Panc1 (cell line): ENCODE measurements around the gene CDH15. TPM values are rescaled to one million over a fixed set of nuclear protein-coding genes. Genes with fewer than 3 reads are reported as not detected.
A peak's percentile ranks its signal among the peaks of the same experiment; 100 is the strongest.
"Not testable (repeated sequence)": the region's sequence is repeated elsewhere in the genome, so short reads cannot be mapped to it uniquely, and the experiment has no call there.

Experiments
- ATAC-seq: fragments of 200-7000 bp; cut with Tn5 transposase; 2 replicates; pipeline ENCODE4 v1.9.1; 2020; ENCODE audit warnings: mild to moderate bottlenecking, moderate library complexity
- BruUV-seq: library from RNA; stranded (reverse); fragments of 400-500 nt; replicated peaks from 2 replicates; lab custom pipeline; 2021; lab: Mats Ljungman, UMichigan
- CTCF ChIA-PET: fragments of 300-600 bp; sonication (Branson Sonifier 250); formaldehyde crosslinking; loops from one replicate; lab custom pipeline; 2022; ENCODE audit warnings: antibody characterized with exemption; lab: Charles Lee
- POLR2A ChIA-PET: fragments of 300-600 bp; sonication (Branson Sonifier 250); formaldehyde crosslinking; loops from one replicate; lab custom pipeline; 2022; ENCODE audit warnings: antibody characterized with exemption; lab: Charles Lee
- DNase-seq: peaks from one replicate; pipeline ENCODE4 v3.0.0-alpha.2; 2010; ENCODE audit warnings: low read depth, low spot score
- H3K27ac ChIP-seq: 2 replicates; pipeline ENCODE4 v1.5.1; 2011; ENCODE audit warnings: mild to moderate bottlenecking, low read length, inconsistent platforms
- H3K27me3 ChIP-seq: fragments of 200-500 bp; sonication (Bioruptor generic); 2 replicates; pipeline ENCODE4 v1.6.0; 2014; ENCODE audit warnings: low read length, inconsistent platforms; ENCODE audit not compliant: control insufficient read depth, insufficient read depth
- H3K36me3 ChIP-seq: fragments of 200-500 bp; sonication (Bioruptor generic); 2 replicates; pipeline ENCODE4 v1.5.1; 2014; ENCODE audit warnings: inconsistent platforms, mild to moderate bottlenecking, low read length, moderate library complexity; ENCODE audit not compliant: control insufficient read depth, insufficient read depth
- H3K4me1 ChIP-seq: 2 replicates; pipeline ENCODE4 v1.5.1; 2011; ENCODE audit warnings: inconsistent platforms, mild to moderate bottlenecking, low read length, moderate library complexity; ENCODE audit not compliant: control insufficient read depth, insufficient read depth
- H3K4me3 ChIP-seq, 2 experiments: 2 replicates each; pipeline ENCODE4 v1.5.1; 2011 to 2012; ENCODE audit warnings: low read depth in 2 of 2, low read length in 2 of 2, mild to moderate bottlenecking in 2 of 2, inconsistent platforms in 1 of 2, moderate library complexity in 1 of 2
- H3K9me3 ChIP-seq: fragments of 200-500 bp; sonication (Bioruptor generic); 2 replicates; pipeline ENCODE4 v1.5.1; 2014; ENCODE audit warnings: low read depth, mild to moderate bottlenecking, inconsistent platforms, low read length, moderate library complexity; ENCODE audit not compliant: control insufficient read depth, insufficient read depth
- CTCF ChIP-seq: fragments of 450-650 bp; IDR thresholded peaks from 2 replicates; pipeline ENCODE4 v1.5.1; 2017; ENCODE audit warnings: mild to moderate bottlenecking
- POLR2AphosphoS5 ChIP-seq: IDR thresholded peaks from 2 replicates; pipeline ENCODE4 v1.6.1; 2012; ENCODE audit warnings: mild to moderate bottlenecking, low read depth, low read length, moderate library complexity
- REST ChIP-seq, 2 experiments: IDR thresholded peaks; 2 replicates each; pipeline ENCODE4 v1.6.1; 2011 to 2012; ENCODE audit warnings: low read depth in 2 of 2, control low read depth in 1 of 2, low read length in 1 of 2, mild to moderate bottlenecking in 1 of 2, moderate library complexity in 1 of 2; ENCODE audit not compliant: insufficient read depth in 1 of 2
- SIN3A ChIP-seq: IDR thresholded peaks from 2 replicates; pipeline ENCODE4 v1.6.1; 2012; ENCODE audit warnings: low read depth, mild to moderate bottlenecking, low read length, moderate library complexity, borderline replicate concordance; ENCODE audit not compliant: insufficient read depth
- TCF7L2 ChIP-seq: IDR thresholded peaks from 2 replicates; pipeline ENCODE4 v1.6.1; 2011; ENCODE audit warnings: mild to moderate bottlenecking, low read depth, low read length, inconsistent platforms
- in situ Hi-C: cut with HindIII; loops from 2 replicates; pipeline ENCODE4 v1.10.0; 2016; ENCODE audit warnings: low sequenced_read_pairs, low pct_unique_long_range_greater_than_20kb
- intact Hi-C: fragments of 100-400 bp; cut with micrococcal nuclease; formaldehyde crosslinking; loops from one replicate; pipeline ENCODE4 v1.10.0; 2022; ENCODE audit not compliant: unreplicated experiment
- total RNA-seq: library from RNA; stranded (reverse); gene quantifications from one replicate; pipeline ENCODE4 v1.2.1, GENCODE V29; 2021; ENCODE audit not compliant: unreplicated experiment

Gene CDH15
- total RNA-seq, 1 experiment from 2014 or later = 0.51 TPM

- no TSS peak for BruUV-seq
- Histone ChIP-seq H3K4me3 (peak overlapping the region; percentile 38 to 47), H3K27ac (no peak overlapping the region), H3K27me3 (no peaks in the 10 kb centered on the region), H3K36me3 (no peaks in the 10 kb centered on the region; the same call in 1 of the 2 replicates), H3K4me1 (no peaks in the 10 kb centered on the region), H3K9me3 (no peaks in the 10 kb centered on the region)
- DNase-seq = no peak
- in situ Hi-C loops (no loop called here), intact Hi-C loops (no loop called here)
- ChIA-PET POLR2A (no interaction called here), CTCF (no interaction called here)
- no peak for ATAC-seq
- TF ChIP-seq SIN3A = no peak
- no peak for TF ChIP-seq REST (IDR thresholded peaks at IDR 0.05; ENCODE audit: insufficient read depth in 1 of 2, low read depth in 2 of 2, low read length in 1 of 2)
- TF ChIP-seq CTCF = no peak
- TF ChIP-seq POLR2AphosphoS5 = no peak
- TF ChIP-seq TCF7L2 = no peak
Observed at GRCh38 chr16:89191901-89192185, 20.3 kb downstream of the CDH15 start.

GRCh38 chr16:89192186-89192955 lies 20.8 kb downstream of the CDH15 start:
- H3K36me3 ChIP-seq, intact Hi-C loops, H3K4me1 ChIP-seq, BruUV-seq, H3K9me3 ChIP-seq, H3K27me3 ChIP-seq, H3K27ac ChIP-seq, in situ Hi-C loops: not testable (repeated sequence)
- peak; percentile 70 for ATAC-seq
- peak; percentile 62 for DNase-seq
- ChIA-PET CTCF (interaction anchor here (0.8 to 1.1 kb wide), 3 partner anchors 9 to 301 kb away, joined by 5 to 13 read pairs (median 6); no protein-coding TSS in a partner anchor), POLR2A (interaction anchor here (0.6 to 0.7 kb wide), 3 partner anchors 10 to 251 kb away, joined by 3 read pairs; no protein-coding TSS in a partner anchor)
- H3K4me3 ChIP-seq = peak overlapping the region; percentile 38 to 47
